ENCODE results near the gene BRDT.
"Not testable (repeated sequence)": the region's sequence is repeated elsewhere in the genome, so short reads cannot be mapped to it uniquely, and the experiment has no call there.

Gene BRDT

GRCh38 chr1:91948501-91949355 lies 473 bp upstream of the BRDT start:
- H3K9me3 Mint-ChIP-seq, result no peaks in the 10 kb centered on the region
- peaks cover 16% of the 10 kb centered on the region for H3K4me1 Mint-ChIP-seq
- no peaks in the 10 kb centered on the region for H3K27me3 Mint-ChIP-seq
- H3K36me3 Mint-ChIP-seq, result peaks cover 2% of the 10 kb centered on the region
- H3K4me3 Mint-ChIP-seq, result peak overlapping the region; percentile 50
- H3K27ac Mint-ChIP-seq, result peak overlapping the region; percentile 44

- Mint-ChIP-seq H3K27ac (no peak overlapping the region), H3K9me3 (no peaks in the 10 kb centered on the region), H3K4me3 (no peak overlapping the region), H3K4me1 (peaks cover 14% of the 10 kb centered on the region), H3K27me3 (no peaks in the 10 kb centered on the region), H3K36me3 (peaks cover 1% of the 10 kb centered on the region)
Measured at GRCh38 chr1:91952187-91952586, 3.0 kb downstream of the BRDT start.

GRCh38 chr1:91958926-91959325 lies 9.7 kb downstream of the BRDT start:
- H3K27ac Mint-ChIP-seq, result no peak overlapping the region
- no peaks in the 10 kb centered on the region for H3K9me3 Mint-ChIP-seq
- H3K36me3 Mint-ChIP-seq, result no peaks in the 10 kb centered on the region
- no peak overlapping the region for H3K4me3 Mint-ChIP-seq
- H3K27me3 Mint-ChIP-seq, result no peaks in the 10 kb centered on the region
- no peaks in the 10 kb centered on the region for H3K4me1 Mint-ChIP-seq

GRCh38 chr1:91968334-91968733 lies 19.1 kb downstream of the BRDT start:
- Mint-ChIP-seq H3K4me3 (no peak overlapping the region), H3K27me3 (no peaks in the 10 kb centered on the region), H3K4me1 (no peaks in the 10 kb centered on the region), H3K9me3 (no peaks in the 10 kb centered on the region), H3K27ac (no peak overlapping the region), H3K36me3 (no peaks in the 10 kb centered on the region)

GRCh38 chr1:91979383-91979782 lies 30.2 kb downstream of the BRDT start:
- Mint-ChIP-seq H3K4me1 (no peaks in the 10 kb centered on the region), H3K36me3 (no peaks in the 10 kb centered on the region), H3K9me3 (no peaks in the 10 kb centered on the region), H3K27ac (no peak overlapping the region), H3K27me3 (peaks cover 3% of the 10 kb centered on the region), H3K4me3 (no peak overlapping the region)

GRCh38 chr1:91980663-91981062 lies 31.5 kb downstream of the BRDT start:
- no peaks in the 10 kb centered on the region for H3K36me3 Mint-ChIP-seq
- H3K9me3 Mint-ChIP-seq, result no peaks in the 10 kb centered on the region
- no peak overlapping the region for H3K4me3 Mint-ChIP-seq
- no peak overlapping the region for H3K27ac Mint-ChIP-seq
- no peaks in the 10 kb centered on the region for H3K4me1 Mint-ChIP-seq
- peaks cover 3% of the 10 kb centered on the region for H3K27me3 Mint-ChIP-seq

GRCh38 chr1:91981996-91982609 lies 32.9 kb downstream of the BRDT start:
- no peak overlapping the region for H3K27ac Mint-ChIP-seq
- peaks cover 3% of the 10 kb centered on the region for H3K27me3 Mint-ChIP-seq
- H3K4me1 Mint-ChIP-seq, result no peaks in the 10 kb centered on the region
- no peak overlapping the region for H3K4me3 Mint-ChIP-seq
- no peaks in the 10 kb centered on the region for H3K9me3 Mint-ChIP-seq
- no peaks in the 10 kb centered on the region for H3K36me3 Mint-ChIP-seq

GRCh38 chr1:91993256-91993655 lies 44.1 kb downstream of the BRDT start:
- Mint-ChIP-seq H3K27me3 (peaks cover 1% of the 10 kb centered on the region), H3K4me1 (no peaks in the 10 kb centered on the region), H3K27ac (no peak overlapping the region), H3K4me3 (no peak overlapping the region), H3K36me3 (no peaks in the 10 kb centered on the region), H3K9me3 (no peaks in the 10 kb centered on the region)

- H3K4me3 Mint-ChIP-seq, result no peak overlapping the region
- H3K4me1 Mint-ChIP-seq, result no peaks in the 10 kb centered on the region
- no peaks in the 10 kb centered on the region for H3K36me3 Mint-ChIP-seq
- no peaks in the 10 kb centered on the region for H3K9me3 Mint-ChIP-seq
- H3K27me3 Mint-ChIP-seq, result peaks cover 1% of the 10 kb centered on the region
- H3K27ac Mint-ChIP-seq, result no peak overlapping the region
Measured at GRCh38 chr1:91997607-91998195, 48.5 kb downstream of the BRDT start.

- Mint-ChIP-seq H3K4me3 (no peak overlapping the region), H3K36me3 (no peaks in the 10 kb centered on the region), H3K4me1 (no peaks in the 10 kb centered on the region), H3K27ac (no peak overlapping the region), H3K27me3 (no peaks in the 10 kb centered on the region), H3K9me3 (no peaks in the 10 kb centered on the region)
Measured at GRCh38 chr1:92004129-92004528, 54.9 kb downstream of the BRDT start.

GRCh38 chr1:92013923-92014322 lies 64.7 kb downstream of the BRDT start:
- Mint-ChIP-seq H3K4me1 (peaks cover 17% of the 10 kb centered on the region), H3K27me3 (no peaks in the 10 kb centered on the region), H3K27ac (no peak overlapping the region), H3K9me3 (no peaks in the 10 kb centered on the region), H3K4me3 (no peak overlapping the region), H3K36me3 (no peaks in the 10 kb centered on the region)

GRCh38 chr1:92016720-92017316 lies 67.6 kb downstream of the BRDT start:
- Mint-ChIP-seq H3K9me3 (no peaks in the 10 kb centered on the region), H3K4me1 (peaks cover 17% of the 10 kb centered on the region), H3K36me3 (peaks cover 2% of the 10 kb centered on the region), H3K4me3 (peak overlapping the region; percentile 2), H3K27ac (no peak overlapping the region), H3K27me3 (no peaks in the 10 kb centered on the region)

- no peaks in the 10 kb centered on the region for H3K27me3 Mint-ChIP-seq
- H3K4me1 Mint-ChIP-seq, result peaks cover 17% of the 10 kb centered on the region
- H3K4me3 Mint-ChIP-seq, result no peak overlapping the region
- H3K36me3 Mint-ChIP-seq, result peaks cover 2% of the 10 kb centered on the region
- H3K27ac Mint-ChIP-seq, result no peak overlapping the region
- no peaks in the 10 kb centered on the region for H3K9me3 Mint-ChIP-seq
Measured at GRCh38 chr1:92017656-92018055, 68.5 kb downstream of the BRDT start.

GRCh38 chr1:92026042-92026441 lies 76.8 kb downstream of the BRDT start:
- H3K9me3 Mint-ChIP-seq, H3K27ac Mint-ChIP-seq, H3K4me3 Mint-ChIP-seq, H3K36me3 Mint-ChIP-seq: not testable (repeated sequence)
- Mint-ChIP-seq H3K27me3 (peaks cover 21% of the 10 kb centered on the region), H3K4me1 (peaks cover 12% of the 10 kb centered on the region)

- Mint-ChIP-seq H3K4me1 (peaks cover 19% of the 10 kb centered on the region), H3K4me3 (no peak overlapping the region), H3K27me3 (peaks cover 23% of the 10 kb centered on the region), H3K27ac (no peak overlapping the region), H3K36me3 (peaks cover 5% of the 10 kb centered on the region), H3K9me3 (no peaks in the 10 kb centered on the region)
Measured at GRCh38 chr1:92026806-92027205, 77.6 kb downstream of the BRDT start.

All from activated naive CD4-positive, alpha-beta T cell treated with anti-CD3 and anti-CD28 coated beads, Interleukin-2, amount 50 U/mL, for 24 hours (primary cell).